Fibroblast of skin of scalp (primary cell): ENCODE data around the gene HMOX2.

Experiments used
- DNase-seq: peaks from one replicate; pipeline ENCODE4 v3.0.0-alpha.2; 2013

Gene HMOX2

DNA sequence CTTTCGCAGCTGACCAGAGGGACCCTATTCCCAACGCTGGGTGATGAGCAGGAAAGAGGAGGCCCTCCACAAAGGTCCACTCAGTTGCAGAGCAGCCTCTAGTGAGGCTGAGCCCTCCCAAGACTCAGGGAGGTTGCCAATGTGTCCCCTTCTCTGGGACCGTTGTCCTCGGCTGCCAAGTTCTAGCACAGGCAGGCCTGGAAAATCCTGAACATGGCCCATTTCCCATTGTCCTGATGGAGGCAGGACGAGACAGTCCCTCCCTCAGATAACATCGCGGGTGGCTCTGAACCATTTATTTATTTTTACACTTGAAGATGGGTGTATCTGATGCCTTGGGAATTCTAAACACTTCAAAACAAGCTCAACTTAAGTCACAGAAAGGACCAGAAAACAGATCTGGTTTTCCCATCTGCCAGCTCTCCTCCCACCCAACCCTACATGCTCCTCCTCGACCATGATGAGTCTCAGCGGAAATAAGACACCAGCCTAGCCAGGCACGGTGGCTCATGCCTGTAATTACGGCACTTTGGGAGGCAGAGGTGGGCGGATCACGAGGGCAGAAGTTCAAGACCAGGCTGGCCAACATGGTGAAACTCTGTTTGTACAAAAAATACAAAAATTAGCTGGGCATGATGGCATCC is 49.6 kb downstream of the HMOX2 start:
- no peak for DNase-seq

DNA sequence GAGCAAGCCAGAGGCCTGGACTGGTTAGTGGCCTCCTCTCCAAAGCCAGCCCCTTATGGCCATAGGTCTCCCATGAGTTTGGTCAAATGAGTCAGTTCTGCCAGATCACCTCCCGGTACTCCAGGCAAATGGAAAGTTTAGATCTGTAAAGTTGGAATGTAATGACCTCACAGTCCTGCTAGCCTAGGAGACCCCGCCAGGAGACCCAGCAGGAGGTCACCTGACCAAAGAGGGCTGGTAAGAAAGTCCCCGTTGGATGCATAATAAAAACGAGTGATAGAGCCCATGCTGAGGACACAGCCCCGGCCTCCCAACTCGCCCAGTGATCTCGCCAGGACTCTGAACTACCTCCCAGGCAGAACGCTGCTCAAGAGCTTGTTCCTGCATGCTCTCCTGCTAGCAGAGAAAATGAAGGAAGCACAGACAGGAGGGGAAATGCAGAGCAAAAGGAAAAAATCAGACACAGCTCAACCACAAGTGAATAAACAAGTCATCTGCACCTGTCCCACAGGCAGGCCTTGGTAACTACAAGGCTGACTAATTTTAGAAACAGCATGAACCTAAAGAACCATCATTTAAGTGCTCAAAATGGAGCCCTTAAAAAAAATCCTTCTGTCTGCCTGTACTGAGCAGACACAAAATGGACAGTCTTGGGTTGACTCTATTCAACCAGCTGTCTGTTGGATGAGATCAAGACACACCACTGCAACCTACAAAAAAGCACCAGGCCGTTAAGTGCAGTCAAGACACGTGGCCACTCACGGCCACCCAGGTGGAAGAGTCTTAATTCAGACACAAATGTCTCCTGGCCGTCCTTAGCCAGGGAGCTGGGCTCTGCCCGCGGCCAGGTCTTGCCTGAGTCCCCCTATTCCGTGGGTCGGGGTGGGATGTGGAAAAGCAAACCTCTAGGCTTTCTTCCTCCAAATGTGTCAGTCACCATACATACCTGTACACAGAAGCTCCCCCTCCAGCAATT is 53.2 kb downstream of the HMOX2 start:
- DNase-seq, result no peak

DNA sequence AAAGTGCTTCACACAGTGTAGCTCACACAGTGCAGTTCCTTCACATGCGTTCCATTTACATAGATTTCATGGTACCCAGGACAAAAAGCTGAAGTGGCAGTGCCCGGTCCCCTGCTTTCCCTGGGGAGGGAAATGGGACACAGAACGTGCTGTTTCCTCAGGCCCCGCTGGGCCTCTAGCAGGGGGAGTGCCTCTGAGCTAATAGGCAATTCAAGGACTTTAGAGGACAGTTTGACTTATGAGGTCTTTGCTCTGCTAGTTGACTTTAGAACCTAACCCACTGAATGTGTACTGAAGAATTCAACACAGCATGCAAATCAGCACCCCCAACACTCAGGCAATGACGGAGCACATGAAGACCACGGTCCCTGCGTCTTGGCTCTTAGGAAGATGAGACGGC is 55.6 kb downstream of the HMOX2 start:
- DNase-seq, result no peak

DNA sequence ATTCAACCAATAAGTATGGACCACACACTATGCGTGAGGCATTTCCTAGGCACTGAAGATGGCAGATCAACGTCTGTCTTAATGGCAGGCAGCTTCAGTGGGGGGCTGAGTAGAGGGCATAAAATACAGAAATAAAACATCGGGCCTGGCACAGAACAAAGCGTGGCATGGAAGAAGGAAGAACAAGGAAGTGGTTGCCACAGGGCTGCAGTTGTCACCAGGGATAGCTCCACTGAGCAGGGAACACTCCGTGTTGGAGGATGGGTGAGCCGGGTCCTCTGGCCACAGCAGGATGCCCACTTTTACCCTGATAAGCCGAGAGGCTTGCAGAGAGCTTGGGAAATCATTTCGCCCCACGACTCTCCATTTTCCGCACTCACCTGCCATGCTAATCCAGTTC is 56.0 kb downstream of the HMOX2 start:
- no peak for DNase-seq

DNA sequence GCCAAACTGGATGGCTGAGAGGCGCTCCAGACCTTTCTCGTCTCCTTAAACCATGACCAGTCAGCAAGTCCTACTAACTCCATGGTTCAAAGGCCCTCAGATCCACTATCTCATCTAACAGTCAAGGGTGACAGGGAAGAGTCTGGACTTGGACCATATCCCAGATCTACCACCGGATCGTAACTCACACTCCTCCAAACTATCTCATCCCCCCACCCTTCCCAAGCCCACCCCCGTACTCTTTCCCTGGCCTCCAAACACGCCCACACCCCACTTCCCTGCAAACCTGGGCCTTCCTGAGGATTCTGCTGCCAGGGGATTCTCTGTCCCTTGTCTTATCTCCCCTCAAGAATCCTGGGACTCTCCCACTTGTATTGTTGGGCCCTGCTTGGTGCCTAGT is 57.3 kb downstream of the HMOX2 start:
- DNase-seq, result no peak

DNA sequence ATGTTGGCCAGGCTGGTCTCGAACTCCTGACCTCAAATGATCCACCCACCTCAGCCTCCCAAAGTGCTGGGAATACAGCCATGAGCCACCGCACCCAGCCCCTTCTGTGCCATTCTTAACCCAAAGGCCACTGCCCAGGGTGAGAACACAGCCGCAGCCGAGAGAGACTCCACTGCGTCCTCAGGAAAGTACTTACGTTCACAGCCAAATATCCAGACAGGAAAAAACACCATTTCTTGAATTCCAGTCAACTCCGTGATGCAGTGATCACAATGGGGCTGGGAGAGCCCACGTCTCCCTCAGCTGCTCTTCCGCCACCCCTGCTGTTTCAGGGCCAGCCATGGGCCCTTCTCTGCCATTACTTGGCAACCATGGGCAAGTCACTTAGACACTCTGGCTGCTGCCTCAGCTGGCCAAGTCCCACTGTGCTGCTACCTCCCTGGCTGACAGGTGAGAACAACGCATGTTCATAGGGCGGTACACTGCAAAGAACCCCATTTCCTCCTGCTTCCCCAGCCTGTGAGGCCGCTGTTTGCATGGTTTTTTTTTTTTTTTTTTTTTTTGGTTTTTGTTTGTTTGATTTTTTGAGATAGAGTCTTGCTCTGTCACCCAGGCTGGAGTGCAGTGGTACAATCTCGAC is 58.1 kb downstream of the HMOX2 start:
- DNase-seq, result no peak

DNA sequence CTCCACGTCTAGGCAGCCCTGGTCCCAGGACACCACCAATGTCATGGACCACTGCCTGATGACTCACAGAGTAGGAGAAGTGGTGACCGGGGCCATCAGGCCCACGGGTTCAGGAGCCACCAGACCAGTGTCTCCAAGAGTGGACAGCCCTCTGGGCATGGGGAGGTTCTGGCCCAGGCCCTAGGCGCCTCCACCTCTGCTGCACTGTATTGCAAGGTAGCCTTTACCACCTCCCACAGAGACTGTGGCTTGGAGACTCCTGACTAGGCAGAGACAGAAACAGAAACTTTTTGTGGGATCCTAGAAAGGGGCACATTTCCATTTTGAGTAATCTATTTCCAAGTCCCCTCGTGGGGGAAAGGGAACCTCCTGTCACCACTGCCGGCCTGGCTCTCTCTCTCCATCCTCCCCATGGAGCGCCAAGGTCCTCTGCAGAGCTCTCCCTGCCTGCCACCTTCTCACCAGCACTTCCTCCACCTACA is 59.5 kb downstream of the HMOX2 start:
- no peak for DNase-seq

DNA sequence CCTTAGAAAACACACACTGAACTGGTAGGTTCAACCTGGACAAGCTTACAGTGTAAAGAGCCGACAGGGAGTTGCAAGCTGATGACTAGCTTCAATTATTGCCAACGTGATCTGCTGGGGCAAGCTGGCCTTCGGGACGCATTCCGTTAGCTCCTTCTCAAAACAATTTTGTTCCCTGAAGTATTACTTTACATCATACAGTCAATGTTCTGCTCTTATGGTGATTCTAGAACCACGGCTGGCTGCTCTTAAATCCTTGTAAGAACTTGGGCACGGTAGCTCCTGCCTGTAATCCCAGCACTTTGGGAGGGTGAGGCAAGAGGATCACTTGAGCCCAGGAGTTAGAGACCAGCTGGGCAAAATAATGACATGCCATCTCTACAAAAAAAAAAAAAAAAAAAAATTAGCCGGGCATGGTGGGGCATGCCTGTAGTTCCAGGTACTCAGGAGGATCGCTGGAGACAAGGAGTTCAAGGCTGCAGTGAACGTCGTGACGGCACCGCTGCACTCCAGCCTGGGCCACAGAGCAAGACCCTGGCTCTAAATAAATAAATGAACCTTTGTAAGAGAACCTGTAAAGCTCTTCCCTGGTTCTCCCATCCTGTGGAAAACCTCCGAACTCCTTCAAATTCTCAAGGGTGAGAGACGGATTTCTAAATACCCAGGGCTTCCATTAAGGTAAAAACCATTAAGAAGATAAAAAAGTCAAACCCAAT is 60.4 kb downstream of the HMOX2 start:
- no peak for DNase-seq

DNA sequence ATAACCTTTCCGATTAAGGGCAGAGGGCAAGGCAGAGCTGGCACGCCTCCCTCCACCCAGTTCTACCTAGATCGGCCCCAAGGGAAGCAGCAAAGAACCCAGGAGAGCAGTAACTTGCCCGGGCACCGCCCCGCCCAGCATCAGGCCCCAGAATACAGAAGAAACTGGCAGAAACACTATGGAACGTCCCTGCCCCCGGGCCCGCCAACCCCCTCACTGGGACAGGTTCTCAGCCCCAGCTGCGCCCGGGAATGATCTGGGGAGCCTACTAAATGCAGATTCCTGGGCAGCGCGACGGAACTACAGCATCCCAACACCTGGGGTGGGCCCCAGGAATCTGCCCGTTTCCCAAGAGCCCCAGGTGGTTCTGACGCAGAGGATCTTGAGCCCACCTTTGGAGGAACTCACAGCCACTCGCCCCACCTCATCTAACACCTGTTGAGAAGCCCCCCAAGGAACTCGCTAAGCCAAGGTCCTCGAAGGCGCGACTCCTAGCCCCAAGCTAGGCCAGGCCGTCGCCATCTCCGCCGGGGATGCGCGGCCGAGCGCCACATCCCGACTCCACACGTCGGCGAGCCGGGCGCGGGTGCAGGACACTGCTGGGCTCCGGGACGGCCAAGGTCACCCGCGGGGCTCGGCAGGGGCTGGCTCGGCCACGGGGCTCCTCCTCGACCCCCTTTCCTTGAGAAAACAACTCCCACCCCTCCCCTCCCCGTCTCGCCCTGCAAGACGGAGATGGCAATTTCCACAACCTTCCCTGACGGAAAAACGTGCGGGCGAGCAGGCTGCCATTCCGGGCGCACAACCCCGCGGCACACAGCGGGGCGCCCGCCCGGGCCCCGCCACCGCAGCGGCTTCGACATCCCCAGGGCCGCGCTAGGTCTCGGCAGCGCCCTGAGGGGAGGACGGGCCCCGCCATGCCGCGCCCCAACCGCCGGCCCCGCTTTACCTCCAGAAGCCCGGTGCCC is 61.5 kb downstream of the HMOX2 start:
- DNase-seq, result no peak

DNA sequence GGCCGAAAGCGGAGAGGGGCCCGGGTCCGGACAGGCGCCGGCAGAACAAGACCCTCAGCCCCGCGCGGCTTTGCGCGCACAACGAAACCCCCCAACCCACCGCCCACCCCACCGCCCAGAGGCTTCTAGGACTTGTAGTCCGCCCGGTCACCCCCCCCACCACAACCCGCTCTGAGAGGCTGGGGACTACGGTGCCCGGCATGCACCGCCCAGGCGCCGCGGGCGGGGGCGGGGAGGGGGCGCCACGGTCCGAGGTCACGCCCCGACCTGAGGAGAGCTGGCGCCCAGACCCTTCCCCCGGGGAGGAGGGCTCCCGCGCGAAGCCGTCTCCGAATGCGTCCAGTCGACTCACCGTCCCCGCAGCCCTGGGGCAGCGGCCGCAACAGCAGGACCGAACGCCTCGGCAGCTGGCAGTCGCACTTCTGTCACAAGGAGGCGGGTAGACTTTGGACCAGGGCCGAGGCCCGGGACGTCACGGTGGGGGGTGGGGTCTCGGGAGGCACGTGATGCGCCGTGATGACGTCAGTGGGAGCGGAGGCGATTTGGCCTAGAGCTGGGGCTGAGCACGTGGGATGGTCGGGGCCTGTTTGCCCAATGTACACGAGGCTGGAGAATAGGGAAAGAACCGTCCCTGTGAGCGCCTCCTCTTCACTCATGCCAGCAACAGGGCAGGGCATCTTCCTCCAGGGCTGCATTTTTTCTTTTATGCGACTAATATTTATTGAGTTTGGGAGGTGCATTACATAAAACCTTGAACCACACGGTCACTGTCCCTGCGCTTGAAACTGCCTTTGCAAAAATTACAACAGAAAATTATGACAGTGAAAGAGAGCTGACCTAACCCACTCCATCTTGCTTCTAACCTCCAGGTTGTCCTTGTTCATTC is 62.4 kb downstream of the HMOX2 start, which contains the start of gene CDIP1:
Gene CDIP1, minus strand, starts transcription at position 424 of the 886 bp plus-strand sequence. CDS start 24,643 bp downstream, outside the sequence.
- peak; percentile 97 for DNase-seq

DNA sequence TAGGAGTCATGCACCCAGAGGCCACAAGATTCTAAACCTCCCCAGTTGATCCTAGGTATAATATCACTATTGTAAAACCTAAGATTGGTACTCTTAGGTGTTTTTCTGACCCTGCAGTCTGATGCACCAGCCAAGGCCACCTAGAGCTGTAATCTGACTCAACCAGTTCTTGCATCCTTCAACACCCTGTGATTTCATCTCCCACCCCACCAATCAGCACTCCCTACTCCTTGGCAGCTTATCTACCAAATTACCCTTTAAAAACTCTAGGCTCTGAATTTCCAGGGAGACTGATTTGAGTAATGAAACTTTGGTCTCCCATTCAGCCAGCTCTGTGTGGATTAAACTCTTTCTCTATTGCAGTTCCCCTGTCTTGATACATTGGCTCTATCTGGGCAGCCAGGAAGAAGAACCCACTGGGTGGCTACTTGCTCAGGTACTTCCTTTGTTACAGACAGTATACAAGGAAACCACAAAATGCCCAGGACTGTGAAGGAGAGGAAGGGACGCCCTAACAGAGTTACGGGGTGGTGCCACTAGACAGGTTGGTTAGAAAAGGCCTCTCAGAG is 63.6 kb downstream of the HMOX2 start:
- no peak for DNase-seq

DNA sequence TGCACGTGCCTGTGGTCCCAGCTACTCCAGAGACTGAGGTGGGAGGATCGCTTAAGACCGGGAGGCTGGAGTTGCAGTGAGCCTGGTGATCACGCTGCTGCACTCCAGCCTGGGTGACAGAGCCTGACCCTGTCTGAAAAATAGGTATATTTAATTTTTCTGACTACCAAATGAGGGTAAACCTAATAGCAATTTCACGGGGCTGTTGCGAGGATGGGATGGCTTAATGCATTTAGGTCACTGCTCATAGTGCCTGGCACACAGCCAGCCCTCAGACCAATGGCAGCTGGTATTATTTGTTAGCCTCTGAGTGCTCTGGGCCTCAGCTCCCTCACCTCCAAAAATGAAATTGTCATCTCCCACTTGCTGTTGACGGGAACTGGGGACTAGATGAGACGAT is 68.3 kb downstream of the HMOX2 start:
- no peak for DNase-seq

DNA sequence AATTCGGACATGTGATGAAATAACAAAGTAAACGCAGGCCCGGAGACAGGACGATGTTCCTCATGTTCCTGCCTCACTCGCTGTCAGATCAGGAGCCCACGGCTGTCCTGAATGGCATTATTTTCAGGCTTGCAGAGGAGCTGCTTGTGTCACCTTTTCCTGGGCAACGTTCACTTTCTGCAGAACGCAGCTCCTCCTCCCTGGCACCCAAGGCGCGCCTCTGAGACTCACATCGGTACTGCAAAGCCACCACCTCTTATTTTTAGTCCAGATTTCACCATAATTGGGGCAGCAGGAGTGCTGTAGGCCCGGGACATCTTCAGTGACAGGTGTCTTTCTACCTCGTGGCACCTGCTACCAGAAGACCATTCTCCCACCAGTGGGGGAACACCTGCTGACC is 71.9 kb downstream of the HMOX2 start:
- no peak for DNase-seq

DNA sequence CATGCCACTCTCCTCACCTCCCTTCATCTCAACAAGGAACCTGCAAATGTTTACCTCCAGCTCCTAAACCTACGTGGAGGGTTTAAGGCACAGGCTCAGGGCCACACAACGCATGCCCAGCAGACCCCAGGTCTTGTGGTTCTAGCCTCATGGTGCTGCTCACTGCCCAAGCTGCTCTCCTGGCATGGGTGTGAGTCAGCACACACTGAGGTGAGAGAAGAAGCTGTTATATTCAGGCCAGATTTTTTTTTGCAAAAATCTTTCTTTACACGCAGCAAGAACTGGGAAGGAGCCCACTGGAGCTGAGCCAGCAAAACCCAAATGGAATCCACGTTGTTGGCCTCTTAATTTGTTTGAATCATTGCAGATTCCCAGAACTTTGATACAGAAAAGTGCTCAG is 74.4 kb downstream of the HMOX2 start:
- DNase-seq, result no peak

DNA sequence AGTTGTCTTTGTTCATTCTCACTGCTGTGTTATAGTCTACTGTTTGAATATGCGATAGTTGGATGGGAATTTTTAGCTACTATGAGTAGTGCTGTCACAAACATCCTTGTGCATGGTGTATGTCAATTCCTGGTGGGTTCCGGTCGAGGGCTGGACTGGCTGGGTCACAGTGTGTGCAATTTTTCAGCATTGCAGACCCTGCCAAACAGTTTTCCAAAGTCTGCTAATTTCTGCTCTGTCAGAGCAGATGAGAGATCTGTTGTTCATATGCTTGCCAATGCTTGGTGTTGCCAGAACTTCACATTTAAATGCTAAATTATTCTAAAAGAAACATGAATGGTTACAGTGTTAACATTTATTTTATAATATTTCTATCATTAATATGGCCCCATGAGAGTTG is 76.3 kb downstream of the HMOX2 start:
- DNase-seq, result no peak

DNA sequence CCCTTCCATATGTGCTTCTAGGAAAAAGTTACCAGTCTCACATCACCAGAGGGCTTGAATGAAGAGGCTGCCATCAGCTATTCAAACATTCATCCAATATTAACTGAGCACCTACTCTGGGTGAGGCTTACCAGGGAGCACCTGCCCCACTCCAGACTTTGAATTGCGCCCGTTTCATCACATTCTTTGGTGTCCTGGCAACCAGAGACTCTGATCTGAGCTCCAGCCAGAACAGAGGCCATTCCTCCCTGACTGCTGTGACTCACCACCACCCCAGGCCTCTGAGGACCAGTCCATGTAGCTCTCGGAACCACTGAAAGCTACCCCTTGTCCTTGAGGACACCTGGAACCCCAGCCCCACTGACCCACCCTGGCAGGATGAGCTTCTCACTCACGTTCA is 79.9 kb downstream of the HMOX2 start, which contains the start of gene C16orf96:
Gene C16orf96, plus strand, starts transcription at position 229 of the 400 bp plus-strand sequence. Its CDS starts 150 bp downstream, at position 379.
- DNase-seq, result no peak

DNA sequence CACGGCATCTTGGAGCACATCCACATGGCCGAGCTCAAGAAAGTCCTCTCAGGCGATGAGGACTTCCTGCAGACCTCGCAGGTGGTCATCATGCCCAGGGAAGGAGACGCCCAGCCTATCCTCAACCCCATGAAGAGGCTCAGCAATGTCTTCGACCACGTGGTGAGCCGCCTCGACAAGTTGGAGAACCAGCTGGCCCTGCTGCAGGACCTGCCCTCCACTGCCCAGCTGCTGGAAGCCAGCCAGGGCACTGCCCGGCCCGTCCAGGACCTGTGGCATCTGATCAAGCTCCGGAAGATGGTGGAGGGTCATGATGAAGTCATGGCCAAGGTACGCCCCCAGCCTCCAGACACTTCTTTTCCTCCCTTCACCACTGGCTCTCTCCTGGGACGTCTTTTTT is 80.4 kb downstream of the HMOX2 start:
- DNase-seq, result no peak

DNA sequence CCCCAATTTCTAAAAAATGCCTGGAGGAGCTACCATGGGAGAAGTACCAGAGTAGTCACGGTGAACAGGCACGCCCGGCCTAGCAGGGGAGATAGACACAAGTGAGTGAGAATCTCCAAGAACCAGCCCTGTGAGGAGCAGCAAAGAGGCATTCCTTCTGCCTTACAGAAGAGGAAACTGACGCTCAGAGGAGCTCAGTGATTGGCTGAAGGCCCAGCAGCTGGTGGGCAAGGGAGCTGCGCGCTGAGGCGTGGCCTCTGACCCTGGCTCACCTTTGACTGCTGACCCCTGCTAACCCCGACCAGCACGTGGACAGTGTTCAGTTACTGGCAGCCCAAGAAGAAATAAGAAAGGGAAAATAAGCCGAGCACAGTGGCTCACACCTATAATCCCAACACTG is 81.8 kb downstream of the HMOX2 start:
- DNase-seq, result no peak
